Hepatocyte (in vitro differentiated cells): ENCODE measurements around the gene FIZ1. TPM values are rescaled to one million over a fixed set of nuclear protein-coding genes. Genes with fewer than 3 reads are reported as not detected.

ENCODE experiments used
- DNase-seq: peaks from one replicate; pipeline ENCODE4 v3.0.0-alpha.2; 2016; ENCODE audit warnings: low spot score
- H2AFZ ChIP-seq: fragments of 200-600 bp; sonication (generic); 2 replicates; pipeline ENCODE4 v1.6.0; 2016; ENCODE audit warnings: antibody characterized with exemption, mild to moderate bottlenecking
- H3K27ac ChIP-seq: fragments of 200-600 bp; sonication (generic); 2 replicates; pipeline ENCODE4 v1.5.1; 2016; ENCODE audit warnings: mild to moderate bottlenecking
- H3K27me3 ChIP-seq: fragments of 200-600 bp; sonication (generic); 2 replicates; pipeline ENCODE4 v1.6.1; 2016
- H3K36me3 ChIP-seq: fragments of 200-600 bp; sonication (generic); replicated peaks from 2 replicates; pipeline ENCODE4 v1.5.1; 2016; ENCODE audit warnings: low read depth; ENCODE audit not compliant: insufficient read depth
- H3K4me1 ChIP-seq: fragments of 200-600 bp; sonication (generic); 2 replicates; pipeline ENCODE4 v1.5.1; 2016; ENCODE audit warnings: mild to moderate bottlenecking, moderate library complexity; ENCODE audit not compliant: insufficient read depth
- H3K4me2 ChIP-seq: fragments of 200-600 bp; sonication (generic); 2 replicates; pipeline ENCODE4 v1.6.0; 2016
- H3K4me3 ChIP-seq: fragments of 200-600 bp; sonication (generic); 2 replicates; pipeline ENCODE4 v1.5.1; 2016; ENCODE audit warnings: mild to moderate bottlenecking
- H3K79me2 ChIP-seq: fragments of 200-600 bp; sonication (generic); 2 replicates; pipeline ENCODE4 v1.6.0; 2017; ENCODE audit warnings: mild to moderate bottlenecking
- H3K9me2 ChIP-seq: fragments of 200-600 bp; sonication (generic); replicated peaks from 2 replicates; pipeline ENCODE4 v1.6.0; 2017; ENCODE audit warnings: mild to moderate bottlenecking; ENCODE audit not compliant: insufficient read depth
- H3K9me3 ChIP-seq: fragments of 200-600 bp; sonication (generic); 2 replicates; pipeline ENCODE4 v1.5.1; 2016; ENCODE audit warnings: low read depth, mild to moderate bottlenecking
- H4K20me1 ChIP-seq: fragments of 200-600 bp; sonication (generic); 2 replicates; pipeline ENCODE4 v1.6.0; 2016; ENCODE audit warnings: mild to moderate bottlenecking; ENCODE audit not compliant: insufficient read depth, poor library complexity, severe bottlenecking
- CTCF ChIP-seq: fragments of 200-600 bp; sonication (generic); IDR thresholded peaks from 2 replicates; pipeline ENCODE4 v1.5.1; 2016; ENCODE audit warnings: antibody characterized with exemption, mild to moderate bottlenecking; ENCODE audit not compliant: poor library complexity
- EZH2 ChIP-seq: fragments of 200-600 bp; sonication (generic); IDR thresholded peaks from 2 replicates; pipeline ENCODE4 v1.6.1; 2016; ENCODE audit warnings: antibody characterized with exemption, mild to moderate bottlenecking, borderline replicate concordance
- EZH2phosphoT487 ChIP-seq: fragments of 200-600 bp; sonication (generic); IDR thresholded peaks from one replicate; pipeline ENCODE4 v1.6.1; 2018; ENCODE audit warnings: antibody characterized with exemption, mild to moderate bottlenecking, low read depth, moderate library complexity; ENCODE audit not compliant: unreplicated experiment, severe bottlenecking
- WGBS: methylation state at CpG from one replicate; pipeline ENCODE4 v1.1.6; 2016; ENCODE audit warnings: low lambda C conversion rate; ENCODE audit errors: missing lambda C conversion rate; 5-methylcytosine and 5-hydroxymethylcytosine counted together
- polyA plus RNA-seq: library from polyadenylated mRNA; unstranded; fragments of >200 nt; fragmentation: Nextera tagmentation; extraction: Ambion mirVana; gene quantifications from 2 replicates; pipeline ENCODE4 v1.2.1, GENCODE V29; 2016
- total RNA-seq: library from RNA; depleted of rRNA; stranded (reverse); fragments of >200 nt; gene quantifications from 2 replicates; pipeline ENCODE4 v1.2.3, GENCODE V29; 2014

The FIZ1 gene
- total and polyA plus RNA-seq, 2 experiments from 2014 or later = 3.8 to 16.4 TPM

- H3K36me3 ChIP-seq = no peaks in the 10 kb centered on the region
Observed at GRCh38 chr19:55618426-55618825, 19.1 kb upstream of the FIZ1 start.

GRCh38 chr19:55617426-55617825 is 18.1 kb upstream of the FIZ1 start:
- Histone ChIP-seq H3K9me2 (no peaks in the 10 kb centered on the region), H3K4me1 (no peaks in the 10 kb centered on the region), H3K9me3 (no peaks in the 10 kb centered on the region), H3K4me3 (no peak overlapping the region), H3K27ac (no peak overlapping the region), H3K4me2 (no peak overlapping the region), H3K79me2 (no peaks in the 10 kb centered on the region), H3K27me3 (no peaks in the 10 kb centered on the region), H2AFZ (no peak overlapping the region), H3K36me3 (no peaks in the 10 kb centered on the region), H4K20me1 (no peaks in the 10 kb centered on the region)
- WGBS = 96% methylated on average over 8 of the region's 8 CpGs
- TF ChIP-seq EZH2 (no peak), CTCF (no peak), EZH2phosphoT487 (no peak)
- DNase-seq = no peak

More at GRCh38 chr19:55618426-55618825, 19.1 kb upstream of the FIZ1 start:
- no peak overlapping the region for H3K4me3 ChIP-seq
- H3K9me2 ChIP-seq = no peaks in the 10 kb centered on the region
- no peaks in the 10 kb centered on the region for H3K9me3 ChIP-seq
- 98% methylated on average over 7 of the region's 7 CpGs for WGBS
- no peaks in the 10 kb centered on the region for H3K4me1 ChIP-seq
- TF ChIP-seq EZH2 (no peak), CTCF (no peak), EZH2phosphoT487 (no peak)
- no peaks in the 10 kb centered on the region for H3K27me3 ChIP-seq
- H3K79me2 ChIP-seq = peaks cover 6% of the 10 kb centered on the region
- H3K4me2 ChIP-seq = no peak overlapping the region
- peaks cover 1% of the 10 kb centered on the region for H4K20me1 ChIP-seq
- H3K27ac ChIP-seq = no peak overlapping the region
- DNase-seq = no peak
- no peak overlapping the region for H2AFZ ChIP-seq

GRCh38 chr19:55616395-55616875 is 17.1 kb upstream of the FIZ1 start:
- H3K4me1 ChIP-seq = no peaks in the 10 kb centered on the region
- no peaks in the 10 kb centered on the region for H3K9me3 ChIP-seq
- no peak overlapping the region for H3K4me2 ChIP-seq
- H2AFZ ChIP-seq = no peak overlapping the region
- no peak for TF ChIP-seq EZH2
- TF ChIP-seq EZH2phosphoT487 = no peak
- TF ChIP-seq CTCF = no peak
- no peak overlapping the region for H3K27ac ChIP-seq
- no peaks in the 10 kb centered on the region for H3K9me2 ChIP-seq
- DNase-seq = no peak
- no peaks in the 10 kb centered on the region for H3K27me3 ChIP-seq
- WGBS = 98% methylated on average over 35 of the region's 38 CpGs
- H3K4me3 ChIP-seq = no peak overlapping the region
- H3K79me2 ChIP-seq = peaks cover 4% of the 10 kb centered on the region
- H4K20me1 ChIP-seq = no peaks in the 10 kb centered on the region
- H3K36me3 ChIP-seq = no peaks in the 10 kb centered on the region
